Left renal pelvis (tissue), 4 donors: ENCODE measurements around the gene KCNK6. TPM values are rescaled to one million over a fixed set of nuclear protein-coding genes. Genes with fewer than 3 reads are reported as not detected.
"Not testable (repeated sequence)": the region's sequence is repeated elsewhere in the genome, so short reads cannot be mapped to it uniquely, and the experiment has no call there.

Source experiments
- DNase-seq, 4 donors: peaks; one replicate each; pipeline ENCODE4 v3.0.0-alpha.2; 2013; ENCODE audit warnings: low read depth in 4 of 4, low spot score in 3 of 4
- polyA plus RNA-seq, 4 donors: library from polyadenylated mRNA; unstranded; fragments of 120-200 nt; gene quantifications; one replicate each; pipeline ENCODE4 v1.2.1, GENCODE V29; 2013; ENCODE audit not compliant: insufficient read length in 4 of 4

The KCNK6 gene
- polyA plus RNA-seq, 4 donors = 2.5 to 3.9 (median 3.0) TPM

DNA sequence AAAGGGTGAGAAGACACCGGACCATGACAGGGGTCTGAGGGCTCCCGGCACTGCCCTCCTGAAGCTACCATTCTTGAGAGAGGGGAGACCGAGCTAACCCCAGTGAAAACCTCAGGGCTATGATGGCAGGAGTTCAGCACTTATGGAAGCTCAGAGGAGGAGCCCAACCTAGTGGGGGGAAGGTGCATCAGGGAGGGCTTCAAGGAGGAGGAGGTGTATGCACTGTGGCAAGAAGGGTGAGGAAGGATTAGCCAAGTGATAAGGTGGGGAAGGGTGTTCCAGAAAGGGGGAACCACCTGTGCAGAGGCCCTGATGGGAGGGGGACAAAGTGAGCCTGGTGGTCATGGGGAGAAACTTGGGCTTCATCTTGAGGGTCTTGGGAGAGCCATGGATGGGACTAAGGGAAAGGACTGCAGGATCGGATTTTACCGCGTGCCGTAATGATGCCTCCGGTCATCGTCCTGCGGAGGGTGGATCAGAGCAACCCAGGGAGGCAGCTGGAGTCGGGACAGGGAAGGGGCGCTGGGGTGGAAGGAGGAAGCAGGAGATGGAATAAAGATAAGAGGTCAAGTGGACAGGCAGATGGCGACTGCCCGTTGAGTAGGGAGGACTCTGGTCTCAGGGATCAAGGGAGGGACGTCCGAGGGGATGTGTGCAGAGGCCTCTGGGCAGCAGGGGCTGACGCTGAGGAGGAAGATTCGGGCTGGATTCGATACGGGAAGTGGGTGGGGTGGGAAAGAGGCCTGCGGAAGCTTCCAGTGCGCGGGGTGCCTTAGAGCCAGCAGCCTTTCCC lies 41.4 kb downstream of the KCNK6 start:
- no peak for DNase-seq

DNA sequence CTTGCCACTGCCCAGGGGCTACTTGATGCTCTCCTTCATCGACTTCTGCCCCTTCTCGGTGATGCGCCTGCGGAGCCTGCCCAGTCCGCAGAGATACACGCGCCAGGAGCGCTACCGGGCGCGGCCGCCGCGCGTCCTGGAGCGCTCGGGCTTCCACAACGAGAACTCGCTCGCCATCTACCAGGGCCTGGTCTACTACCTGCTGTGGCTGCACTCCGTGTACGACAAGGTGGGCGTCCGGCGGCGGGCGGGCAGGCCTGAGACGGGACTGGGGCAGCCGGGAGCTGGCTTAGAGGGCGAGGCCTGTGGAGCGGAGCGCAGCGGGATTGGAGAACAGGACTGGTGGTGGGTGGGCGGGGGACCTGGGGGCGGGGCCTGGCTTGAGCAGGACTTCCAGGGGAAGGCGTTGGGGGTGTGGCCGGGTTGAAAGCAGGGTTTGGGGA lies 42.0 kb downstream of the KCNK6 start:
- DNase-seq = peak in 3 of 4 donors; percentile 58 to 62 (median 60)

DNA sequence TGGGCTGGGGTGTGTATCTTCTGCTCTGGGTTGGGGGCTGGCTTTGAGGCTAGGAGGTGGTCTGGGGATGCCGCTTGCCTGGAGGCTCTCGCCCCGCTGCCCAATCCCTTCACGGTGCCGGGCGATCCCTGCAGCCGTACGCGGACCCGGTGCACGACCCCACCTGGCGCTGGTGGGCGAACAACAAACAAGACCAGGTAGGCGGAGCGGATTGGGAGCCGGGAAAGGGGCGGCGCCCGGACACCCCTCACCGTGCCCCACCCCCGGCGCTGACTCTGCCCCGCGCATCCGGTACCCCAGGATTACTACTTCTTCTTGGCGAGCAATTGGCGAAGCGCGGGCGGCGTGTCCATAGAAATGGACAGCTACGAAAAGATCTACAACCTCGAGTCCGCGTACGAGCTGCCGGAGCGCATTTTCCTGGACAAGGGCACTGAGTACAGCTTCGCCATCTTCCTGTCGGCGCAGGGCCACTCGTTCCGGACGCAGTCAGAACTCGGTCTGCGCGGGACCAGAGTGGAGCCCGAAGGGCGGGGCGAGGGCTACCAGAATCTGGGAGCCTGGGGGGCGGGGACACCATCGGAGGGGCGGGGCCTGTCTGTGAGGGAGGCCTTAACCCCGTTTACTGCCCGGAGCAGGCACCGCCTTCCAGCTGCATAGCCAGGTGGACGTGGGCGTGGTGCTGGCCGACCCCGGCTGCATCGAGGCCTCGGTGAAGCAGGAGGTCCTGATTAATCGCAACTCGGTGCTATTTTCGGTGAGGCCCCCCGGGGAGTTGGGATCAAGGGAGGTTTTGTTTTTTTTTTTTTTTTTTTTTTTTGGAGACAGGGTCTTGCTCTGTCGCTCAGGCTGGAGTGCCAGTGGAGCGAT lies 42.7 kb downstream of the KCNK6 start:
- no peak for DNase-seq

DNA sequence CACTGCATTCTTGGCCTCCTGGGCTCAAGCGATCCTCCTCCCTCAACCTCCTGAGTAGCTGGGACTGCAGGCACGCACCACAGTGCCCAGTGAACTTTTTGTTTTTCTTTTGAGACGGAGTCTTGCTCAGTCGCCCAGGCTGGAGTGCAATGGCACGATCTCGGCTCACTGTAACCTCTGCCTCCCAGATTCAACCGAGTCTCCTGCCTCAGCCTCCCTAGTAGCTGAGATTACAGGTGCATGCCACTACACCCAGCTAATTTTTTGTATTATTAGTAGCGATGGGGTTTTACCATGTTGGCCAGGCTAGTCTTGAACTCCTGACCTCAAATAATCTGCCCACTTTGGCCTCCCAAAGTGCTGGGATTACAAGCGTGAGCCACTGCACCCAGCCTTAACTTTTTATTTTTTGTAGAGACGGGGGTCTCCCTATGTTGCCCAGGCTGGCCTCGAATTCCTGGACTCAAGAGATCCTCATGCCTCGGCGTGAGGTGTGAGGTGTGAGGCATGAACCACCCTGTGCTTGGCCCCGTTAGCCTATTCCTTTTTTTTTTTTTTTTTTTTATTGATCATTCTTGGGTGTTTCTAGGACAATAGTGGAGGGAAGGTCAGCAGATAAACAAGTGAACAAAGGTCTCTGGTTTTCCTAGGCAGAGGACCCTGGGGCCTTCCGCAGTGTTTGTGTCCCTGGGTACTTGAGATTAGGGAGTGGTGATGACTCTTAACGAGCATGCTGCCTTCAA lies 43.5 kb downstream of the KCNK6 start:
- not testable (repeated sequence) for DNase-seq

DNA sequence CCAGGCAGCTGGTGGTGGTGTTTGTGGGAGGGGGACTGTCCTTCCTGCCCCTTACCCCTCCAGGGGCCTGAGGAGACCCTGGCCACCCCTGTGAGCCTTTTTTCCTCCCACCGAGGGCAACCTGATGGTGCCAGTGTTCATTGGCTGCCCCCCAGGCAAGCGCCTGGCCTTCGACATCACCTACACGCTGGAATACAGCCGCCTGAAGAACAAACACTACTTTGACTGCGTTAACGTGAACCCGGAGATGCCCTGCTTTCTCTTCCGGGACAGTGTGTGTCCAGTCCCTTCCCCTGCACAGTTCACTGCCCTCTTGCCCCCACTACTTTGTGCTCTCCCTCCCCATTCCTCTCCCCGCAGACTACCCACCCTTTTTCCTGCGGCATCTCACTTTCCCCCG lies 47.4 kb downstream of the KCNK6 start:
- no peak for DNase-seq

DNA sequence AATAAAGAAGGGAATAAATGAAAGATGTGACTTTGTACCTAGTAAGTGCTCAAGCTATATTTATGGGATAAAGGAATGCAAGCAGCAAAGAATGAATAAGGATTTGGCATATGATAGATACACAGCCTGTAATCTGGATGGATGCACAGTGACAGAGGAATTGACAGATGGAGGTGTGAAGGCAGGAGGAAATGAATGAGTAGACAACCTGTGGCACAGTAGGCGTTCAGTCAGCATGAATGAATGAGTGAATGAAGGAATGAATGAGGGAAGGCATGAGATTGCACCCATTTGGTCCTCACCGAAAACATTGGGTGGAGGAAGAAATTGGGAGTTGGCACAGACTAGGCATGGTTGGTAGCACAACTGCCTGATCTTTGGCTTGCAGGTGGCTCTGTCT lies 49.9 kb downstream of the KCNK6 start:
- DNase-seq = no peak

DNA sequence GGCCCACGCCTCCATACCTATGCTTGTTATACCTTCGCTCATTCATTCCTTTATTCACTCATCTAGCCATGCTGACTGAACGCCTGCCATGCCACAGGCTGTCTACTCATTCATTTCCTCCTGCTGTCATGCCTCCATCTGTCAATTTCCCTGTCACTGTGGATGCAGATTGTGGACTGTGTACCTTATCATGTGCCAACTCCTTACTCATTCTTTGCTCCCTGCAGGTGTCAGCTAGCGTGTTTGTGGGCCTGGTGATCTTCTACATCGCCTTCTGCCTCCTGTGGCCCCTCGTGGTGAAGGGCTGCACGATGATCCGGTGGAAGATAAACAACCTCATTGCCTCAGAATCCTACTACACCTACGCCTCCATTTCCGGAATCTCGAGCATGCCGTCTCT lies 50.7 kb downstream of the KCNK6 start:
- DNase-seq = no peak

DNA sequence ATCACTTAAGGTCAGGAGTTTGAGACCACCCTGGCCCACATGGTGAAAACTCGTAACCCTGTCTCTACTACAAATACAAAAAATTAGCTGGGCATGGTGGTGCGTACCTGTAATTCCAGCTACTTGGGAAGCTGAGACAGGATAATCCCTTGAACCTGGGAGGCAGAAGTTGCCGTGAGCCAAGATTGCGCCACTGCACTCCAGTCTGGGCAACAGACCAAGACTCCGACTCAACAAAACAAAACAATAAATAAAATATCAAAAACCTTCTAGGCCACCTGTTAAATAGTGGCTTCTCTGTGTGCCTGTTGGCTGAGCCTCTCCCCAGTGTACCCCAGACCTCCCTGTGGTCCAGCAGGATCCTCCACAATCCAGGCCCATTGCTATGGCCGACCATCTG lies 51.4 kb downstream of the KCNK6 start:
- no peak for DNase-seq

DNA sequence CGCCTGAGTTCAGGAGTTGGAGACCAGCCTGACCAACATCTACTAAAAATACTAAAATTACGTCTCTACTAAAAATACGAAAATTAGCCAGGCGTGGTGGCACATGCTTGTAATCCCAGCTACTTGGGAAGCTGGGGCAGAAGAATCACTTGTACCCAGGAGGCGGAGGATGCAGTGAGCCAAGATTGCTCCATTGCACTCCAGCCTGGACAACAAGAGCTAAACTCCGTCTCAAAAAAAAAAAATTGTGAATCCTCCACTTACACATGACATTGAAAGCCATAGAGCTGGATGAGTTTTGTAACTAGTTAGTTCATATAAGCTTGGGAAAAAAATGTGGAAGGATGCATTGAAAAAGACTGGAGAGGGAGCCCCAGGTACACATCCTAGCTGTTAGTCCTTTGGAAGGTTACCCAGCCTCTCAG lies 54.3 kb downstream of the KCNK6 start:
- DNase-seq = no peak

DNA sequence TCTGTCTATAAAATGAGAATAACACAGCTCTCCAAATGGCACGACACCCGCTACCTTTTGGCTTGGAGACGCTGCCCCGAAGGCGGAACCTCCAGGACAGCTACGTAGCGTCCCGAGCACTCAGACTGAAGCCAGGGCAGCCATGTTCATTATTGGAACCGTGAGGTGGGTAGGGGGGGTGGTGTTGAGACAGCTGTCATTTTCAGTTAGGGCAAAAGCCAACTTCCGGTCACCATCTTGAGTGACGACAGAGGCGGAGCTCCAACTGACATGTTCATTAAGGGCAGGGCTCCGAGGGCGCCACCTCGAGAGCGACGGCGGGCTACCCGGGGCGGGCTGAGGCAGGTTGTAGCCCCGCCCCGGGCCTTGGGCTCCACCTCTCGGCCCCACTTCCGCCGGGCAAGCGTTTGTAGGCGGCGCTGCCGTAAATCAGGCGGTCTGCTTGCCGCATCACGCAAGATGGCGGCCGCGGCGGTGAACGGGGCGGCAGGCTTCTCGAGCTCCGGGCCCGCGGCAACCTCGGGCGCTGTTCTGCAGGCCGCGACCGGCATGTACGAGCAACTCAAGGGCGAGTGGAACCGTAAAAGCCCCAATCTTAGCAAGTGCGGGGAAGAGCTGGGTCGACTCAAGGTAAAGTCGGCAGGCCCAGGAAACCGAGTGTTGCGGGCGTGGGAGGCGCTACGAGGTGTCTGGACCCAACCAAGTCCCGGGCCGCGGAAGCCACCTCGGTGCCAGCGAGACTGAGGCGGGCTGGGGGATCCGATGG lies 54.9 kb downstream of the KCNK6 start, which contains the start of gene PSMD8:
Gene PSMD8, plus strand, starts transcription at position 240 of the 766 bp plus-strand sequence. Its CDS starts 31 bp downstream, at position 271.
- DNase-seq = peak; percentile 95 to 98 (median 98)

DNA sequence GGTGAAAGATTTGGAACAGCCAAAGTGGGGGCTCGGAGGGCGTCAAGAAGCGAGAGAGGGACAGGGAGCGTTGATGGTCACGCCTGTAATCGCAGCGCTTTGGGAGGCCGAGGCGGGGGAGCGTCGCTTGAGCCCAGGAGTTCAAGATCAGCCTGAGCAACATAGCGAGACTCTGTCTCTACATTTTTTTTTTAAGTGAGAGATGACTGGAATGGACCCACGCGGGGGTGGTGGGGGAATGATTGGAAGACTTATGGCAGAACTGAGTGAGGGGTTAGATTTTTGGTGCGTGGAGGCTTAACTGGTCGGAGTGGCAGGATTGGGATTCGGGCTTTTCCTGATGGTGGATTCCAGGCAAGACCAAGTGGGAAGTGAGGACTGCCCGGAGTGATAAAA lies 55.5 kb downstream of the KCNK6 start:
- DNase-seq = no peak

DNA sequence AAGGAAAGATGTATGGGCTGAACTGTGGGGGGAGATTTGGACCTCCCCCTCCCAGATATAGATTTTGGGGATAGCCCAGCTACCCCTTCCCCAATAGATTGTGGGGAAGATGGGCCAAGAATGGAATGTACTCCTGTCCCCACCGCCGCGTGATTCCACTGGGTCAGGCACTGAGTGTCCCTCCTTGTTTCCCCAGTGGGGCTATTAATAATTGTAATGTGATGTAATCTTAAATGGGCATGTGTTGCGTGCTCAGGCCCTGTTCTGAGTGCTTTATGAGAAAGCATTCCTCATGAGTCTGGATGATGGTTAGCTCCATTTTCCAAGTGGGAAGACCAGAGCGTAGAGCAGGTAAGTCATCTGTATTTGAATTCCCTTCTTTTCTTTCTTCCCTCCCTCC lies 56.1 kb downstream of the KCNK6 start:
- no peak for DNase-seq

DNA sequence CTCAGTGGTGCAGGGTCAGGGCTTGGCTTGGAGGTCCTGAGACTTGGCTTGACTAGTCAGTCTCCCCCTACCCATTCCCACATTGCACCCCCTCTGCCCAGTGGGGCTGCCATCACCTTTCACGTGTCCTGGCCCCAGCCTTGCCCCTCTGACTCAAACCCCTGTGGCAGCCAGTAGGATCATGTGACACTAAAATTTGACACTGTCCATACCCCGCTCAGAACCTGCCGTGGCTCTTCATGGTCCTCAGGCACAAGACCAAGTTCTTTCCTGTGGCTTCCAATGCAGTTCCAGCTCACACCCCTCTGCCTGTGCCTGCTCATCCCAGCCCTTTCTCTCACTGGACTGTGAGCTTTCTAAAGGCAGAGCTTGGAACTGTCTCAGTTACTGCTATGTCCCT lies 56.9 kb downstream of the KCNK6 start:
- DNase-seq = no peak

DNA sequence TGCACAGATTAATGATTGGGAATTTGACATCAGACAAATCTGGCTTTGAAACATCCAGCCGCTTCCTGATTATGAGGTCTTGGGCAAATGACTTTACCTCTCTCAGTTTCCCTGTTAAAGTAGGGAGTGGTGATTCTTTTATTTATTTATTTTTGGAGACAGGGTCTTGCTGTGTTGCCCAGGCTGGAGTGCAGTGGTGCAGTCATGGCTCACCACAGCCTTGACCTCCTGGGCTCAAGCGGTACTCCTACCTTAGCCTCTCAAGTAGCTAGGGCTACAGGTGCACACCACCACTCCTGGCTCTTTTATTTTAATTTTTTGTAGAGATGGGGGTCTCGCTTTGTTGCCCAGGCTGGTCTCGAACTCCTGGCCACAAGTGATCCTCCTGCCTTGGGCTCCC lies 57.4 kb downstream of the KCNK6 start:
- DNase-seq = no peak

DNA sequence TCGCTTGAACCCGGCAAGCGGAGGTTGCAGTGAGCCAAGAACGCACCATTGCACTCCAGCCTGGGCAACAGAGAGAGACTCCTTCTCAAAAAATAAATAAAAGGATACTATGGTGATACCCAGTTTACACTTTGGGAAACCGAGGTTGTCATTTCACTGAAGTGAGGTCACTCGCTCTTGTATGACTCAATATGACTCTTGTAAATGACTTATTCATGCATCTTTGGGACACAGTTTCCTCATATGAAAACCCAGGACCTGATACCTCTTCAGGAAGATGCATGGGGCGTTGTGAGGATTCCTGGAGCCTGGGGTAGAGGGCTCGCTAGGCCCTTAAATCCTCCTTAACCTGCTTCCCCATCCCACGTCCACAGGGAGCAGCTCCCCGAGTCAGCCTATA lies 59.2 kb downstream of the KCNK6 start:
- DNase-seq = no peak

DNA sequence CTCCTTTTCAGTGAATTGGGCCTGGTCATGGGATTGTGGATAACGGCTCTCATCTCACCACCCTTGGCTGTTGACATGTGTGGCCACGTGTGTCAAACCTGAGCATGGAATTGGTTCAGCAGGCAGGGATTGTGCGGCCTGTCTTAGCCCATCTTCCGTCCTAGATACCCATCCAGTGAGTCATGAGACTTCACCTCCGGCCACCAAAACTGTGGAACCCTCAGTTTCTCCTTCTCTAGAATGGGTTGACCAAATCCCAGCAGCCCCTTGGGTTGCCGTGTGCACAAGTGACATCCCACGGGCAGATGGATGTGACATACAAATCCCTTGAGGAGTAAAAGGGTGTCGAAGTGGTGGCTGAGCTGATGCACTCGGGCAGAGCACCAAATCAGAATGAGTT lies 61.5 kb downstream of the KCNK6 start:
- no peak for DNase-seq
